Hematopoietic multipotent progenitor cell treated with erythropoietin and hydrocortisone succinate and interleukin-3 and kit ligand, for 15 days (in vitro differentiated cells): ENCODE data around the gene TMEM33.
A peak's percentile ranks its signal among the peaks of the same experiment; 100 is the strongest.
"Not testable (repeated sequence)": the region's sequence is repeated elsewhere in the genome, so short reads cannot be mapped to it uniquely, and the experiment has no call there.

Experiments
- DNase-seq: peaks from one replicate; pipeline ENCODE4 v3.0.0-alpha.2; 2015; ENCODE audit warnings: low spot score

The TMEM33 gene

DNA sequence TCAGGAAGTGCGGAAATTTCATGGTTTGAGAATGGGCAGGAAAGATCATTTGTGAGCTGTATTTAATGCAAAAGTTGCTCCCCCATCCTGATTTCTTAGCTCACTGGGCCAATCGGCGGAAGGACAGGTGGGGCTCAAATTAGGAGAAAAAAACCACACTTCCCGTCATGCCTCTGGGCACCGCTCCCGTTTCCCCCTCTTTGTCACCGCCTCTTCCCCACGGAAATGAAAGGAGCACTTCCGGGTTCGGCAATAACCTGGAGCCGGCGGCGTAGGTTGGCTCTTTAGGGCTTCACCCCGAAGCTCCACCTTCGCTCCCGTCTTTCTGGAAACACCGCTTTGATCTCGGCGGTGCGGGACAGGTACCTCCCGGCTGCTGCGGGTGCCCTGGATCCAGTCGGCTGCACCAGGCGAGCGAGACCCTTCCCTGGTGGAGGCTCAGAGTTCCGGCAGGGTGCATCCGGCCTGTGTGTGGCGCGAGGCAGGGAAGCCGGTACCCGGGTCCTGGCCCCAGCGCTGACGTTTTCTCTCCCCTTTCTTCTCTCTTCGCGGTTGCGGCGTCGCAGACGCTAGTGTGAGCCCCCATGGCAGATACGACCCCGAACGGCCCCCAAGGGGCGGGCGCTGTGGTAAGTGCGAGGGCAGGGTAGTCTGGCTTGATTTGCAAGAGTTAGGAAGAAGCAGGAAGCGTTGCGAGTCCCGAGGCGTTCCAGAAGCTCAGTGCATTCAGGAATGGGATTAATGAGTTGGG, at the start of gene TMEM33:
TSS of gene TMEM33 (plus strand) at position 529 of the 751 bp plus-strand sequence. CDS start at position 585, 56 bp downstream.
- peak; percentile 85 for DNase-seq

DNA sequence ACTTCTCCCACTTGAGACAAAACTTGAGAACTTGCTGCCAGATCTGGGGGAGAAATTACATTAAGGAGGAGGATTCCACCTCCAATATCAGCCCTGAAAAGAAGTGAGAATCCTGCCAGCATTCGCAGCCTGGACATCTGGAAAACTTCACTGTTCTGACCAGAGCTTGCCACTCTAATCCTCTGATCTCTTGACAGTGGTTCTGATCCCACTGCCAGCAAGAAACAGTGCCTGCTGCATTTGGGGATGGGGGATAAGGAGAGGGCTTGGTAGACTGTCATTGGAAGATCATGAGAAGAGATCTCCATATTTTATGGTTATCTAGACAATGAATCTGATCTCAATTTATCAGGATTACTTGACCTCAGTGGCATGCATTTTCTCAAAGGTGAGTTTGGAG, 49.8 kb upstream of the TMEM33 start:
- no peak for DNase-seq

DNA sequence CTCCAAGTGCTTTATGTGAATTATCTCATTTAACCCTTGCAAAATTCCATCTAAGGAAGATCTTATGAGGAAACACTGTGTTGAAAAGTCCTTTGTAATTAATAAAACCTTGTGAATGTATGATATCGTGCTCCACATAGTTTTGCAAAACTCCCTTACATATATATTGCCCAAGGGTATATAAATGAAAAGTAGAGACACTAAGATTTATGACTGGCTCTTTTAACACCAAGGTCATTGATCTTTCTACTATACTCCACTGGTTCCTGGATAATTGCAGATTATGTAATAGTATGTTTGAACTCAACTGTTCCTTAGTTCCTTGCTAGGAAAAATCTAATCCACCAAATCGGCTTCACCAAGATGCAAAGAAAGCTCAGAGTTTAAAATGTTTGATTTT, 48.0 kb upstream of the TMEM33 start:
- no peak for DNase-seq

DNA sequence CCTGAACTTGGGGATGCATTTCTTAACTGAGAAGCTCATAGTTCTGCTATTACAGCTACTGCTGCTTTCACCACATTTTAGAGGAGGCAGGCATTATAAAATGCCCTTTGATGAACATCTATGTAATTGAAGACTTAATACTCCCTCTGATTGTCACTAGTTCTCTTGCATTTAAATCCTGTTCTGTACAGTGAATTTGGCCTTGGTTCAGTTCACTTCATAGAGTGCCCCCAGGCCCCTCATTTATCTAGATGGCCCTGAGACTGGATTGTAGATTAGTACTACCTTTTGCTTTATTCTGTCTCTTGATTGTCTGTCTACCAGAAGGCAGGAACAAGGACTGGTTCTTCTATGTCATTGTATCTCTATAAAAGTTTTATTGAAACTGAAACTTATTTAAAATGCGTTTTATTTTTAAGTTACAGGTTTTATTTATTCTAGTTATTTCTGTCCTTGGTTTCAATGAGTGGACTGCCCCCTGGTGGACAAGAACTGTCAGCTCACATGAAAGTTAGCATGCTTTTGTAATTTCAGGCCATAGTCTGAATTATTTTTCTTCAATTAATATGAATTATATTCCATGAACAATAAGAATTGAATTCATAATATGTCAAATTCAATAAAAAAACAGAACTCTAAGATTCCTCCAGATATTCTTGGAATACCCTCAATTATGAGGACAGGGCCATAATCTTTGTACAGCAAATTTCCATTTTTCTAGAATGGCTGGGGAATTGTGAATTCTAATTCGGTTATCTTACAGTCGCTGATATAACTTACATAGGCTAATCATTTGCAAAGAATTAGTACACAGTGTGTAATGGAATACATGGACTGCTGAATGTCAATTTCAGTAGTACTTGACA, 47.2 kb upstream of the TMEM33 start:
- peak; percentile 50 for DNase-seq

GRCh38 chr4:41888687-41889074, 46.5 kb upstream of the TMEM33 start:
- DNase-seq = no peak

DNA sequence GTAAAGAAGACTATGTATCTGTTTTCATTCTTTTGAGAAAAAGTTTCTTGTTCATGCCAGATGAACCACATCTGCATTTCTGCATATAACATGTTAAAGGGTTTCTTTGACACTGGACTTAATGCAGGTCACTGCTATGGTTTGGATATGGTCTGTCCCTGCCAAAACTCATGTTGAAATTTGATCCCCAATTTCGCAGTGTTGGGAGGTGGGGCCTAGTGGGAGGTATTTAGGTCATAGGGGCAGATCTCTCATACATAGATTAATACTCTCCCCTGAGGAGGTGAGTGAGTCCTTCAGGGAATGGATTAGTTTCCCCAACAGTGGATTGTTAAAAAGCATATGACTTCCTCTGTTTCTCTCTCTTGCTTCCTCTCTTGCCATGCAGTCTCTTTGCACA, 45.9 kb upstream of the TMEM33 start:
- no peak for DNase-seq

- DNase-seq = no peak
These were observed 45.1 kb upstream of the TMEM33 start for GRCh38 chr4:41890085-41890484.

DNA sequence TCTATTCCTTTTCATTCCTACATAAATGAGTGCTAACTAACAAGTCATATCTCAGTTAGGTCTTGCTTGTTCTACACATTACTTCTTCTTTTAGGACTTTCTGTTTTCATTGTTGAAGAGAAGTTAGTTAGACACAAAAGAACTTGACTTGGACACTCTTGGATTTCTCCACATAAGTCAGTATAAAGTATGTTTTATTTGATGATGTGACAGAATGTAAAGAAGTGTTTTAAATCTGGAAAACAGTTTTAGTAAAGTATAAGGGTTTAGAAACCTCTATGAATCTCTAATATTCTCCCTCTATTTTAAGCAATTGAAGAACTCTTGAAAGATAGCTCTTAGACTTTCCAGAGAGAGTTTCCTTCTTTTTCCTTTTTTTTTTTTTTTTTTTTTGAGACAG, 38.6 kb upstream of the TMEM33 start:
- DNase-seq = no peak

- DNase-seq = no peak
These were observed 37.5 kb upstream of the TMEM33 start for GRCh38 chr4:41897698-41898097.

DNA sequence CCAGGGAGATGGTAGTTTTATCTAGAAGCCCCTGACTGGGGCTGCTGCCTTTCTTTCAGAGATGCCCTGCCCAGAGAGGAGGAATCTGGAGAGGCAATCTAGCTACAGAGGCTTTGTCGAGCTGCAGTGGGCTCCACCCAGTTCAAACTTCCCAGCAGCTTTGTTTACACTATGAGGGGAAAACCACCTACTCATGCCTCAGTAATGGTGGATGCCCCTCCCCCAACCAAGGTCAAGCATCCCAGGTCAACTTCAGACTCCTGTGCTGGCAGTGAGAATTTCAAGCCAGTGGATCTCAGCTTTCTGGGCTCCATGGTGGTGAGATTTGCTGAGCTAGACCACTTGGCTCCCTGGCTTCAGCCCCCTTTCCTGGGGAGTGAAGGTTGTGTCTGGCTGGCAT, 26.1 kb upstream of the TMEM33 start:
- DNase-seq = not testable (repeated sequence)

DNA sequence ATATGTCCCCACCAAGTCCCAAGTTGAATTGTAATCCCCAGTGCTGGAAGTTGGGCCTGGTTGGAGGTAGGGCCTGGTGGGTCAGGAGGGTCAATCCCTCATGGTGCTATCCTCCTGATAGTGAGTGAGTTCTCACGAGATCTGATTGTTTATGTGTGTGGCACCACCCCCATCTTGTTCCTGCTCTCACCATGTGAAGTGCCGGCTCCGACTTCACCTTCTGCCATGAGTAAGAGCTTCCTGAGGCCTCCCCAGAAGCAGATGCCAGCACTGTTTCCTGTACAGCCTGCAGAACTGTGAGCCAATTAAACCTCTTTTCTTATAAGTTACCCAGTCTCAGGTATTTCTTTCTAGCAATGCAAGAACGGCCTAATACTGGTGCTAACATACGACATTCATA, 22.7 kb upstream of the TMEM33 start:
- DNase-seq = no peak

GRCh38 chr4:41913509-41913908, 21.7 kb upstream of the TMEM33 start:
- no peak for DNase-seq

- DNase-seq = no peak
These were observed 17.0 kb upstream of the TMEM33 start for GRCh38 chr4:41918278-41918677.

DNA sequence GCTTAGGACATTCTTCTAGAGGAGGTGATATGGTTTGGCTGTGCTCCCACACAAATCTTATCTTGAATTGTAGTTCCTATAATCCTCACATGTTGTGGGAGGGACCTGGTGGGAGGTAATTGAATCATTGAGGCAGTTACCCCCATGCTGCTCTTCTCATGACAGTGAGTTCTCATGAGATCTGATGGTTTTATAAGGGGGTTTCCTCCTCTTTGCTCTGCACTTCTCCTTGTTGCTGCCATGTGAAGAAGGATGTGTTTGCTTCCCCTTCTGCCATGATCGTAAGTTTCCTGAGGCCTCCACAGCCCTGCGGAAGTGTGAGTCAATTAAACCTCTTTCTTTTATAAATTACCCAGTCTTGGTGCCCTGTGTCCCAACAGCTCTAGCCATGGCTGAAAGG, 14.8 kb upstream of the TMEM33 start:
- not testable (repeated sequence) for DNase-seq

DNA sequence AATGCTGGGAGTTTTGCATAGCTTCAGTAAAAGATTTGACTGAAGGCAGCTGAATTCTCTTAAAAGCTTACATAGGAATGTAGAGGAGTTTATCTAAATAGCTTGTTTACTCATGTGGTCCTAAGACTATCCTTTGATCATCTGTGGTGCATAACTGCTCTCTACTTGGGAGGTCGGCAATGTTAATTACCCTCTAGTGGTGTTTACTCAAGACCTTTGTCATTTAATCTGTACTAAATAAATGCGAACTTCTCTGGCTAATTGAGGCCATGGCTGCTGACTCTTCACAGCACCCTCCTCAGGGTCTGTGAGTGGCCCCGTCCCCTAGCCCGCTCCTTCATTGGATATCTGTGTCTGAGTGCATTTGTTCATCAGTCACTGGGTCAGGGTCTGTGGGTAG, 13.8 kb upstream of the TMEM33 start:
- no peak for DNase-seq

DNA sequence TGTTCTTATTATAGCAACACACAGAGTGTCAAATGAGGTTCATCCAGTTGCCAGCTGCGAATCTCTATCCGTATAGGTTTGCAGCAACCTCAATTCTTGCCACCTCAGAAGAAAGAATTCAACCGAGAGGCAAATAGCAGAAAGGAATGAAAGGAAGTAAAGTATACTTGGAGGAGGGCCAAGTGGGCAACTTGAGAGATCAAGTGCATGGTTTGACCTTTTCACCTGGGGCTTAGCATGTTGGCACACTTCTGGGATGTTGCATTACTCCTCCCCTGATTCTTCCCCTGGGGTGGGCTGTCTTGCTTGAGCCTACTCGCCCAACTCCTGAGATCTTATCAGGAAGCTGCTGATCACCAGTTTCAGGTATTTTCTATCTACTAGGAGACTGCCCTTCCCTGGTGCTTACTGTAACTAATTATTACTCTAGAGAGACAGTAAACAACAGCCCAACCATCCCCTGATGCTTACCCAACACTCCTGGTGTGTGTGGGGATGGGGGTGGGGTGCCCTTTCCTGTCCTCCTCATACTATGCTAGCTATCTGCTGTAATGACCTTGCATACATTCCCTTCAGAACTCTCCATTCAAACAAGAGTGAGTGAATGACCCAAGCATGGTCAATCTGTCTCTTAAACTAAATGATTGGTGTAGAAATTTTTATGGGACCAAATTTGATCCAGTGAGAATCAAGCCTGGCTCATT, 7.3 kb upstream of the TMEM33 start:
- DNase-seq = no peak

DNA sequence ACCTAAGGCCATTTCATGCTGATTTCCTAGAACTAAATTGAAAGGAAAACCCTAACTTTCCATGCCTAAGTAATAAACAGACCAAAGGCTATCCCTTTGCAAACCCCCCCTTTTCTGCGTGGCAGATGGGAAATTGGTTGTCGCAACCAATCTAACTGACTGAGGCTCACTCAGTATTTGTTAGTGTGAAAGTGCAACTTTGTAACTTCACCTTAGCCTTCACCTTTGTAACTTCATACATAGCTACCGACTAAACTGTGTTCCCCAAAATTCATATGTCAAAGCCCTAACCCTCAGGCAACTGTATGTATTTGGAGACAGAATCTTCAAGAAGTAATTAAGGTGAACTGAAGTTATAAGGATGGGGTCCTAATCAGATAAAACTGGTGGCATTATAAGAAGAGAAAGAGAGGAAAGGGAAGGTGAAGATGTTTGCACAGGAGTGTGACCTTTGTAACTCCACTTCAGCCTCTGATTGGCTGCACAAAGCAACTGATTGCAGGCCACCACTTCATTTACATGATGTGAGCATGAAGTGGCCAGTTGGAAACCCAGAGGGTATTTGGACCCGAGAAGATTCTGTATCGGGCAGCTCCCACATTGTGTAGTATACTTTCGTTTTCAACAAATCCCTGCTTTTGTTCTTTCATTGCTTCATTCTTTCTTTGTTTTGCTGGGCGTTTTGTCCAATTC, 4.9 kb upstream of the TMEM33 start:
- DNase-seq = no peak

DNA sequence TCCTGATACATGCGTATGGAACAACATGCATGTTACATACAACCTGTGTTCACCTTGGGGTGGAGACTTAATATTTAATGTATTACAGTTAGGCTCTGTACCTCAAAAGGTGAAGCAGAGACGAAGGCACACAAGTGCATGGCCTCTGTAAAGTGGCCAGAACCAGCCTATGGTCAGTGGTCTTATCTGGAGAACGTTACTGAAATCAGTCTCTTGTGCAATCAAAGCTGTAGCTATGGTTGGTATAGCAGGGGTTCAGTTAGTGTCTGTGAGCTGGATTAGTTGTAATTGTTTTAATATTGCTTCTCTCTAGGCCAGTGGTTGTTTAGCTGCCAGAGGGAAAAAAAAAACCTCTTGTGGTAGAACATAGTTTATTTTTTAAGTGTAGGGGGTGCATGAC, 2.2 kb upstream of the TMEM33 start:
- no peak for DNase-seq

- DNase-seq = no peak
These were observed 1.2 kb upstream of the TMEM33 start for GRCh38 chr4:41933997-41934503.

DNA sequence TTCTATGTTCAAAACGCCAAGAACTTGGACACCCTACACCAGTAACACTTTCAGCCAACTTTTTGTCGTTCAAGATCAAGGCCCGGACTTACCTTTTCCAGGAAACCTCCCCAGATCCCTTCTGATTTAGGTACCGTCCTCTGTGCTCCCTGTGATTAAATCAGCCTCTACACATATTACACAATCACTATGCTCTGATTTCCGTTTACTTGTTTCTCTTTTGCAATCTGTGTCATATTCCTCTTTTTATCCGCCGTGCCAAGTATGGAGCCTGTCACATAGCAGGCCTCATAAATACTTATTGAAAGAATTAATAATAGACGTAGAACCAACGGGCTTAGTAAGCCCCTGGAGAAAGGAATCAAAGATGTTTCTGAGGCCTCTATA, 722 bp upstream of the TMEM33 start:
- DNase-seq = no peak

DNA sequence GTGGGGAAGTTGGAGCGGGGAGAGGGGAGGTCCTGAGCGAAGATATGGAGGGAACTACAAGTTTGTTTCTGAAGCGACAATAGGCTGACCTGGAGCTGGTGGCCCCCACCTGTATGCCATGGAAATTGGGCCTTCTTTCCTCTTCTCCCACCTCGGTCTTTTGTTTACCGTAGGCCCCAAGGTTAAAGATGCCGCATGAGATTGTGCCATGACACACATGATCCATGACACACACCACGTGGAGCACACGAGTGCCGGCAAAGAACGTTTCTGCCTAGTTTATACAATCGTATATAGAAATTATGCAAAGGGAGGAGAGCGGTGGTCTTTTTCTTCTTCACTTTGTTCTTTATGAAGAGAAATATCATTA, 408 bp downstream of the TMEM33 start:
- peak; percentile 21 for DNase-seq

- no peak for DNase-seq
These were observed 3.9 kb downstream of the TMEM33 start for GRCh38 chr4:41939016-41939626.
